Measurements from ENCODE around the gene FOXP1.
A peak's percentile ranks its signal among the peaks of the same experiment; 100 is the strongest.

The FOXP1 gene

DNA sequence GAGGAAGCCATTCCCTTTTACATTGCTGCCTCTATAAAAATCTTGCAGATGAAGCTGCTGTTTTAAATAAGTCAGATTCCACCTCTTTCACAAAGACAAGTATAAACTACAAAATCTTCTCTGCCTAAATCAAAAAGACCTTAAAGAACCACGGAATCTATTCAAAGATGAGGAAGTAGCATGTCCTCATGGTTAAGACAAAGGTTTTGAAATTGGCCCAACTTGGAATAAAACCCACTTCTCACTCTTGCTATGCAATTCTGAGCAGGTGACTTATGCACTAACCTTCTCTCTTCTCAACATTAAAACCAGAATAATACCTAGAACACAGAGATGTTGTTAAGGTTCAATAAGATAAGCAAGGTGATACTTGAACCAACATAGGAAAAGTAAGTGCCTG, 97.6 kb downstream of the FOXP1 start:
- DNase-seq (ENCODE audit: low read depth in 2 of 2): no peak

GRCh38 chr3:71484452-71484851, 99.1 kb downstream of the FOXP1 start:
- no peak for DNase-seq (ENCODE audit: low read depth in 2 of 2)

DNA sequence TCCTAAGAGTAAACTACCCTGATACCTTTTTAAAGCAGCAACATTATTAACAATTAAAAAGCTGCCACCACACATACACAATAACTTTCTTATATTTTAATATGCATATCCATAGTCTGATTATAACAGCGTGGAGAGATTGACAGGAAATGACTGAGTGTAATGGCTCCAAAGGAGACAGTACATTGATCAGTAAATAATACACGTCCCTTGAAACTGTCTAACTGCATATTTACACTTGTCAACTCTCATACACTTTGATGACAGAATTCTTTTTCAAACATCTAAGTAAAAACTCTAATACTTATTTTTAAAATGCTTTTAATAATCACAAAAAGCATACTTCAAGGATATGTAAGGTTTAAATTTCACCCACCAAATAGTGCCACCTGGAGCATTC, 99.5 kb downstream of the FOXP1 start:
- no peak for DNase-seq (ENCODE audit: low read depth in 2 of 2)

- no peak for DNase-seq (ENCODE audit: low read depth in 2 of 2)
Observed at GRCh38 chr3:71482771-71483170, 100.8 kb downstream of the FOXP1 start.

DNA sequence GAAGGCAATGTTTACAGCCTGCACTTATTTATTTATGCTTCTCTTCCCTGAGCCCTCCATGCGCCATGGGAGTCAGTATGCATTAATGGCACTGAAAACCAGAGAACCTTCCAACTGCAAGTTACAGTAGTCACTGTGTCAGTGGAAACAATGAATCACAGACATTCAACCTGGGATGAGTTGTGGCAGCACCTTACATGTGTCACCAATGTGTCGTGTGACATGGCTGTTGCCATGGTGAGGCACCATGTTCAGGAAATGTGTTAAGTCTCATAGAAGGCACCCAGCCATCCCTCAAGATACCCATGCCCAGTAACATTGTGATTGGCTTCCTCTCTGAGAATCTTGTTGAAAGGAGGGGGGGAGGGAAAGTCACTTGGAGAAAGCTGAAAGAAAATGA, 105.0 kb downstream of the FOXP1 start:
- DNase-seq (ENCODE audit: low read depth in 2 of 2): no peak

- no peak for DNase-seq (ENCODE audit: low read depth in 2 of 2)
Observed at GRCh38 chr3:71476950-71477349, 106.6 kb downstream of the FOXP1 start.

DNA sequence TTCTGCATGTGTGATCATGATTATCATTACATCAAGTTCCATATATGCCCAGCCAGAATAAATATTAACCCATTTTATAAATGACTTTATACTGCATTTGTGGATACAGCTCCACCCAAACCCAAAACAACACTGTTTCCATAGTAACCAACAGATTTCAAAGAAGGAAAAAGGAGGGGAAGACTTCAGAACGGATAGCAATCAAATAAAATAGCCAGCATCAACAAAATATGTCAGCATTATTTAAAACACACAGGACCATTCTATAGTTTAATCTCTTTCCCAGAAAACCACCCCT, 114.4 kb downstream of the FOXP1 start:
- DNase-seq (ENCODE audit: low read depth in 2 of 2): no peak

- no peak for DNase-seq (ENCODE audit: low read depth in 2 of 2)
Observed at GRCh38 chr3:71468311-71469137, 115.0 kb downstream of the FOXP1 start.

DNA sequence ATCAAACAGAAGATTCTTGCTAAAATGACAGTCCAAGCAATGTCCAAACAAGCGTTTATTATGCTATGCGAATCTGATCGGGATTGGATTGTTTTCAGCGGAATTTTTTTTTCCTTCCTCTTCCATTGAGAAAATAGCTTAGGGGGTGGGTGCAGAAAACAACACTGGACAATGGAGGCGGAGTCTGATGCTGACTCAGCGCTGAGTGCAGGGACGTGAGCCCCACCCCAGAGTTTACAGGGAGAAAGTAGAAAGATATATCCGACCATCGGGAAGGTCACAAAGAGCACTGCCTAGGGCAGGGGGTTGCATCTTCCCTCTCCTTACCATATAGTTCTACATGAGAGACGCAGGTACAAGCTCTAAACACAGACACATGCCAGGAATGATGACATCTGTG, 117.0 kb downstream of the FOXP1 start:
- no peak for DNase-seq (ENCODE audit: low read depth in 2 of 2)

DNA sequence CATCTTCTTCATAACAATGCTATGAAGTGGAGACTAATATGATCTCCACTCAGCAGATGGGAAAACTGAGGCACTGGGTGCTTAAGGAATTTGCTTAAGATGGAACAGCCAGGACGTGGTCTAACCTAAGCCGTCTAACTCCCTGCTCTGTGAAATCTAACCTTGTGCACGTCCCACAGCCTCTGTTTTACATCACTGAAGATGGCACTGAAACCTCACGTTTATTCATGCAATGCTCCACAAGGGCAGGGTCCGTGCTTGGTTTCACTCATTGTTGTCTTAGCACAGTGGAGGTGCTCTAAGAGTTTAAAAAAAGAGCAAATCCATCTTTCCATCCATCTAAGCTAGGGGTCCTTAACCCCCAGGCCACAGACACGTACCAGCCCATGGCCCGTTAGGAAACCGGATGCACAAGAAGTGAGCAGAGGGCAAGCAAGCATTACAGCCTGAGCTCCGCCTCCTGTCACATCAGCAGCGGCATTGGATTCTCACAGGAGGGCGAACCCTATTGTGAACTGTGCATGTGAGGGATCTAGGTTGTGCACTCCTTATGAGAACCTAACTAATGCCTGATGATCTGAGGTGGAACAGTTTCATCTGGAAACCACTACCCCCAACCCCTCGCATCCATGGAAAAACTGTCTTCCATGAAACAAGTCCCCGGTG, 118.0 kb downstream of the FOXP1 start:
- no peak for DNase-seq (ENCODE audit: low read depth in 2 of 2)

- DNase-seq (ENCODE audit: low read depth in 2 of 2): no peak
Observed at GRCh38 chr3:71464613-71465012, 118.9 kb downstream of the FOXP1 start.

- DNase-seq (ENCODE audit: low read depth in 2 of 2): no peak
Observed at GRCh38 chr3:71463617-71464016, 119.9 kb downstream of the FOXP1 start.

DNA sequence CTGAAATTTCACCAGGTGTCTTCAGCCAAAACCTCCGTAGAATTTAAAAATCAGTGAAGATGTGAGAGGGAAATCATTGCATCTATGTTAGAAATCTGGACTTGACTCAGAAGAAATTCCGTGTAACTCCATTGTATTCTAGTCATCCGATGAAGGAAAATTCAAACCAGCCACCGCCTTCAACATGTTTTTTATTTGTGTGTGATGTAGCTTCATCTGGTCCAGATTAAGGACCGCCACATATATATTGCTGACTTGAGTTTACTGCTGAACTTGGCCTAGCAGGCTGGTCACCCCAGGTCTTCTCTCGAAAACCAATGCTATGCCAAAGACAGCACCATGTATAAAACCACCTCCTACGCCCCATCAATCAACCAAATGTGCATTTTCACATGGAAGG, 120.9 kb downstream of the FOXP1 start:
- no peak for DNase-seq (ENCODE audit: low read depth in 2 of 2)

GRCh38 chr3:71461749-71462483, 121.6 kb downstream of the FOXP1 start:
- no peak for DNase-seq (ENCODE audit: low read depth in 2 of 2)

GRCh38 chr3:71461114-71461513, 122.4 kb downstream of the FOXP1 start:
- no peak for DNase-seq (ENCODE audit: low read depth in 2 of 2)

DNA sequence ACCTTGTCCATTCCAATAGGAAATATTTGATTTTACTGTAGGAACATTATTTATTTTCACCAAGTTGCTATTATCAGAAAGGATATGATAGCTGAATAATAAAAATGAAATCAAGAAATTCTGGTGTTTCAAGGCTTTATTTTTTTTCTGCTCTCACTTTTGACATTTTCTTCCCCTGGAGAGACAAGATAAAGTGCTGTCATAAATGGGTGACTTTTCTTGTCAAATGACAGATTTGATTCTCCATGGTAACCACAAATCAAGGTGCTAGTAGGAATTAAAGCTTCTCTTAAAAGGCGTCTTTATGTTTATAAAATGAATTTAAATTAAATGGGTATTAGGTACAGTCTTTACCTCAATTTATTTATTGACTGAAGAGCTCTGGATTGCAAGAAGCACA, 124.6 kb downstream of the FOXP1 start:
- no peak for DNase-seq (ENCODE audit: low read depth in 2 of 2)

- no peak for DNase-seq (ENCODE audit: low read depth in 2 of 2)
Observed at GRCh38 chr3:71456826-71457225, 126.7 kb downstream of the FOXP1 start.

GRCh38 chr3:71456156-71456555, 127.4 kb downstream of the FOXP1 start:
- no peak for DNase-seq (ENCODE audit: low read depth in 2 of 2)

DNA sequence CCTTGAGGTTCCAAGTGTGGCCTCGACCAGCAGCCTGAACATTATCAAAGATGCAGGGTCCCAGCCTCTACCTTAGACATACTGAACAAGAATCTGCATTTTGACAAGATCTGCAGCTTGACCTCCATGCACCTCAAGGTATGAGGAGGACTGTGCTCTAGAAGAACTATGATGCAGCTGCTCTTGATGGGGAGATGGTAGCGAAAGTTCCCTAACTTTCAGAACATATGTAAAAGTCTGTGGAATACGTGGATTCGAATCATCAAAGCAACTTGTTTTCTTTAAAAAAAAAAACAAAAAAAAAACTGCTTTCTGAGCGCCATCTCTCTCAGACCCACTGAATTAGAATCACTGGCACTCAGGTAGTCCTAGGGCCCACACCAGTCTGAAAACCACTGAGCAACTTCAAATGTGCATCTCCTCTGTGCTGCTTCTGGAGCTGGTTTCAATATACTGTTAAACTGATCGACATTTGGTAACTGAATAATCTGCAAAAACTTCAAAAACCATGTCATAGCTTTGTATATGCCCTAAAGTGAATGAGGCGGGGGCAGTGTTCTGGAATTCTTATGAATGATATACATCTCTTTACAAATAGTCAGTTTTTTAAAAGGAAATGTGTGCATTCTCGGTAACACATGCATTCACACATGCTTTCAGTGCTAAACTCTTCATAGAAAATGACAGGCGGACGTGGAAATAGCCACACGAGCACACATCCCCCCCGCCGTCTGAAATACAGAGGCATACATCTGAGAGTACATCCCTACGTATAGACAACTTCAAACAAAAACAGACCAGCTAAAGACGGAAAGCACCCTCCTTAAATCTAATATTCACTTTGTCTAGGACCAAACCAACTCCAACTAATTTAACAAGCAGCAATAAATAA, 128.8 kb downstream of the FOXP1 start:
- peak in 1 of 2 donors; percentile 16 for DNase-seq (ENCODE audit: low read depth in 2 of 2)

GRCh38 chr3:71453822-71454511, 129.6 kb downstream of the FOXP1 start:
- no peak for DNase-seq (ENCODE audit: low read depth in 2 of 2)

DNA sequence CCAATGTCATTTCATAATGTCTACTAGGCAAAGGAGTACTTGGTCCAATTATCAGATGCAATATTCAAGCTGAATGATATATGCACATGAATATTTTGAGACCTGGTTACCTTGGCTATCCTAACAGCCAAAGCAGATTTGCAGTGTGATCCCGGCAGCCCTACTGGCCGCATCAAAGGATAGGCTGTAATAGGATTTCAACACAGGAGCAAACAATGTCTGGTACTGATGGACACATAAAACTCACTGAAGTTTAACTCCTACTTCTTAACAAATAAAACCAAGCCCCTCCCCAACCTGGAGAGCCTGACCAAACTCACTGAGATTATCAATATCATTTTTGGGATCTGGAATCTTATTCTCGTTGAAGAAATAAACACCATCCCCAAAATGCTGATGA, 130.2 kb downstream of the FOXP1 start:
- no peak for DNase-seq (ENCODE audit: low read depth in 2 of 2)
